LNCAP (cell line): ENCODE results near the gene SCN4B.

ENCODE experiments used
- CTCF ChIP-seq: fragments of 450-650 bp; IDR thresholded peaks from 2 replicates; pipeline ENCODE4 v1.5.1; 2017; ENCODE audit warnings: mild to moderate bottlenecking

SCN4B gene

GRCh38 chr11:118105657-118106305 lies 46.8 kb downstream of the SCN4B start:
- TF ChIP-seq CTCF = no peak

- TF ChIP-seq CTCF = no peak
Observed at GRCh38 chr11:118104491-118104890, 48.1 kb downstream of the SCN4B start.

GRCh38 chr11:118102721-118103261 lies 49.8 kb downstream of the SCN4B start:
- no peak for TF ChIP-seq CTCF

DNA sequence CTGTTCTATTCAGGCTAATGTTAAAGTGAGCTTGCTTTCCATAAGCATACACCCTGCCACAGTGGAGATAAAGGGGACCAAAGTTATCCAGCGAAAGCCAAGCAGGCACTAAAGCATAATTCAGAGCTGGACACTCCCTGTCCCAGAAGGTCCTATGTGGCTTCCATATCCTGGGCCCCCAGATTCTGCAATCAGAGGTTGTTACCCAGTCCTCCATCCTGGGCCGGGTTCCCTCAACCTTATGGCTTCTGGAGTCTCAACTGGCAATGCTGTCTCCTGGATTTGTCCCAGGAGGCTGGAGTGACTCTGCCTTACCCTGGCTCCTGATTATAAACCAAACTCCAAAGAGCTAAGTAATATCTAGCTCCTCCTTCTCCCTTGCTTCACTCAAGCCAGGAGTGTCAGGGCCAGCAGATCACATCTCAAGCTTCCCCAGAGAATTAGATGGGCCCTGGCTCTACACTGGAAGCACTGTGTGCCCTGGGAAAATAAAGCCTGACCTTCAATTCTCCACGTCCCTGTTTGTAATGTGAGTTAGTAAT lies 51.9 kb downstream of the SCN4B start:
- TF ChIP-seq CTCF = no peak

GRCh38 chr11:118099838-118100556 lies 52.6 kb downstream of the SCN4B start:
- TF ChIP-seq CTCF = no peak

DNA sequence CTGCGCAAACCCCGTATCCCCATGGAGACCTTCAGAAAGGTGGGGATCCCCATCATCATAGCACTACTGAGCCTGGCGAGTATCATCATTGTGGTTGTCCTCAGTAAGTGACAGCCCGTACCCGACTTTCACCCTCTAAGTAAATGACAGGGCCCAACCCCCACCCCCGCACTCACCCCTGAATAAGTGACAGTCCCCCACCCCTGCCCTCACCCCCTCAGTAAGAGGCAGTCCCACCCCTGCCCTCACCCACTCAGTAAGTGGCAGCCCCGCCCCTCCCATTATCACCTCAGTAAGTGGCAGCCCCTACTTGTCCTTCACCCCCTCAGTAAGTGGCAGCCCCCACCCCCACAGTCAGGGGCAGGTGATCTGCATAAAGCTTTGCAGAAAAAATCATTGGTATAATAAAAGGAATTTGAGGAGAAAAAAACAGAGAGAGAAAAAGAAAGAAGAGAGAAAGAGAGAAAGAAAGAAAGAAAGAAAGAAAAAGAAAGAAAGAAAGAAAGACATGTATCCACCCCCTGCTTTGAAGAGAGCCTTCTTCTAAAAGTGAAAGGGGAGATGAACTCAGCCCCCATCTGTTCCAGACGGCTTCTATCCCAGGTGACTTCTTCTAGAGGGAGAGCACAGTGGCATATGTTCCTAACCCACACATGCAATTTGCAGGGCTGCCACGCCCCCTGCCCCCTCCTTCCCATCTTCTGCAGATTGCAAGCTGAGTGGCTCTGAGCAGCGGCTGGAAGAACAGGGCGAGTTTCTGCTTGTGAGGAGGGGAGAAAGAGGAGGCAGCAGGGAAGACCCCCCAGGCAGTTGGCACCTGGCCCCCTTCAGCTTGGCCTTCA lies 53.4 kb downstream of the SCN4B start:
- TF ChIP-seq CTCF = no peak

- TF ChIP-seq CTCF = no peak
Observed at GRCh38 chr11:118095967-118096367, 56.7 kb downstream of the SCN4B start.
